ENCODE results near the gene MOCS3.
"Not testable (repeated sequence)": the region's sequence is repeated elsewhere in the genome, so short reads cannot be mapped to it uniquely, and the experiment has no call there.

The MOCS3 gene

GRCh38 chr20:50932691-50933280 lies 25.8 kb upstream of the MOCS3 start:
- no peak for DNase-seq

- DNase-seq: no peak
Measured at GRCh38 chr20:50933589-50933988, 25.0 kb upstream of the MOCS3 start.

GRCh38 chr20:50943069-50943468 lies 15.5 kb upstream of the MOCS3 start:
- DNase-seq: no peak

- no peak for DNase-seq
Measured at GRCh38 chr20:50948132-50948785, 10.4 kb upstream of the MOCS3 start.

GRCh38 chr20:50953196-50953595 lies 5.4 kb upstream of the MOCS3 start:
- DNase-seq: no peak

GRCh38 chr20:50953821-50954220 lies 4.8 kb upstream of the MOCS3 start:
- DNase-seq: no peak

GRCh38 chr20:50957276-50957675 lies 1.3 kb upstream of the MOCS3 start:
- no peak for DNase-seq

- DNase-seq: peak; percentile 98
Measured at GRCh38 chr20:50957798-50958614, 612 bp upstream of the MOCS3 start, which contains the start of gene DPM1. TSS of gene DPM1 (minus strand) at chr20:50958532. CDS start at chr20:50958523, 9 bp downstream.

- DNase-seq: no peak
Measured at GRCh38 chr20:50959543-50960126, 1.0 kb downstream of the MOCS3 start.

- DNase-seq: peak; percentile 68
Measured at GRCh38 chr20:50967586-50967985, 9.0 kb downstream of the MOCS3 start.

- DNase-seq: no peak
Measured at GRCh38 chr20:50968289-50968688, 9.7 kb downstream of the MOCS3 start.

GRCh38 chr20:50969435-50969834 lies 10.8 kb downstream of the MOCS3 start:
- no peak for DNase-seq

- no peak for DNase-seq
Measured at GRCh38 chr20:50969912-50970311, 11.3 kb downstream of the MOCS3 start.

GRCh38 chr20:50975701-50976330 lies 17.2 kb downstream of the MOCS3 start:
- no peak for DNase-seq

GRCh38 chr20:50977066-50978021 lies 18.7 kb downstream of the MOCS3 start:
- DNase-seq: no peak

GRCh38 chr20:50978533-50978932 lies 19.9 kb downstream of the MOCS3 start:
- not testable (repeated sequence) for DNase-seq

GRCh38 chr20:50980071-50980681 lies 21.6 kb downstream of the MOCS3 start:
- no peak for DNase-seq

- DNase-seq: peak; percentile 46
Measured at GRCh38 chr20:50980851-50981713, 22.5 kb downstream of the MOCS3 start.

- no peak for DNase-seq
Measured at GRCh38 chr20:50981714-50982048, 23.1 kb downstream of the MOCS3 start.

GRCh38 chr20:50982363-50982762 lies 23.7 kb downstream of the MOCS3 start:
- no peak for DNase-seq
